ENCODE data around the gene ARHGEF2. TPM values are rescaled to one million over a fixed set of nuclear protein-coding genes. Genes with fewer than 3 reads are reported as not detected.
A peak's percentile ranks its signal among the peaks of the same experiment; 100 is the strongest.

The ARHGEF2 gene
- total and polyA plus RNA-seq, 2 donors (not counting 3 experiments of a cell fraction or from before 2014, with no cell fraction given), result 59.2 to 118 TPM

GRCh38 chr1:155960081-155960745 lies 18.1 kb downstream of the ARHGEF2 start:
- H3K9ac ChIP-seq (replicated peaks; ENCODE audit: extremely low read depth, insufficient read depth, low read length), result no peak overlapping the region
- no peaks in the 10 kb centered on the region for H3K27me3 ChIP-seq (ENCODE audit: control insufficient read depth in 2 of 2, insufficient read depth in 2 of 2, low read length in 2 of 2)
- H2AFZ ChIP-seq (ENCODE audit: low read depth, low read length), result no peak overlapping the region
- peaks cover 19% of the 10 kb centered on the region for H3K79me2 ChIP-seq (ENCODE audit: control insufficient read depth, insufficient read depth, low read length)
- ChIA-PET CTCF (interaction anchor here (1.3 to 4.6 kb wide), 5 partner anchors 11 to 30 kb away, joined by 3 to 138 read pairs (median 20); partner anchors contain the start of gene ARHGEF2), POLR2A (interaction anchor here (0.7 kb wide), 1 partner anchor 126 kb away, joined by 6 read pairs; no protein-coding TSS in a partner anchor)
- no TSS peak for BruUV-seq (replicated peaks)
- H3K9me3 ChIP-seq (replicated peaks; ENCODE audit: control insufficient read depth, insufficient read depth, low read length), result no peaks in the 10 kb centered on the region
- H3K4me3 ChIP-seq (replicated peaks in 1 of 3; ENCODE audit: insufficient read depth in 1 of 3, low read depth in 1 of 3, low read length in 3 of 3), result no peak overlapping the region
- peaks cover 16% of the 10 kb centered on the region for H3K4me1 ChIP-seq (ENCODE audit: control insufficient read depth, extremely low read depth, insufficient read depth, low read length)
- no peak for FAIRE-seq
- dilution Hi-C loops (cut with MboI; ENCODE audit: extremely low pct_ligation_motif_present, low sequenced_read_pairs) (no loop called here), intact Hi-C loops (cut with micrococcal nuclease) (loop anchor here (10.0 kb wide), 1 partner anchor 175 kb away; no protein-coding TSS in a partner anchor)
- H3K27ac ChIP-seq (ENCODE audit: insufficient read depth, low read depth, low read length), result peak overlapping the region; percentile 14
- no peaks in the 10 kb centered on the region for H4K20me1 ChIP-seq (replicated peaks; ENCODE audit: control insufficient read depth, extremely low read depth, insufficient read depth, low read length)
- H3K9me1 ChIP-seq (replicated peaks; ENCODE audit: control insufficient read depth, extremely low read depth, insufficient read depth, low read length), result no peaks in the 10 kb centered on the region
- H3K4me2 ChIP-seq (ENCODE audit: insufficient read depth, low read length), result no peak overlapping the region
- H3K36me3 ChIP-seq (ENCODE audit: control insufficient read depth in 2 of 2, extremely low read depth in 1 of 2, insufficient read depth in 2 of 2, low read length in 2 of 2), result peaks cover 33 to 52% of the 10 kb centered on the region in 2 experiments
- DNase-seq (ENCODE audit: low read depth, low spot score), result no peak
- no peak for TF ChIP-seq FOS (IDR thresholded peaks at IDR 0.05; ENCODE audit: borderline replicate concordance, insufficient read depth, low read length)
- TF ChIP-seq, protein P1, sequence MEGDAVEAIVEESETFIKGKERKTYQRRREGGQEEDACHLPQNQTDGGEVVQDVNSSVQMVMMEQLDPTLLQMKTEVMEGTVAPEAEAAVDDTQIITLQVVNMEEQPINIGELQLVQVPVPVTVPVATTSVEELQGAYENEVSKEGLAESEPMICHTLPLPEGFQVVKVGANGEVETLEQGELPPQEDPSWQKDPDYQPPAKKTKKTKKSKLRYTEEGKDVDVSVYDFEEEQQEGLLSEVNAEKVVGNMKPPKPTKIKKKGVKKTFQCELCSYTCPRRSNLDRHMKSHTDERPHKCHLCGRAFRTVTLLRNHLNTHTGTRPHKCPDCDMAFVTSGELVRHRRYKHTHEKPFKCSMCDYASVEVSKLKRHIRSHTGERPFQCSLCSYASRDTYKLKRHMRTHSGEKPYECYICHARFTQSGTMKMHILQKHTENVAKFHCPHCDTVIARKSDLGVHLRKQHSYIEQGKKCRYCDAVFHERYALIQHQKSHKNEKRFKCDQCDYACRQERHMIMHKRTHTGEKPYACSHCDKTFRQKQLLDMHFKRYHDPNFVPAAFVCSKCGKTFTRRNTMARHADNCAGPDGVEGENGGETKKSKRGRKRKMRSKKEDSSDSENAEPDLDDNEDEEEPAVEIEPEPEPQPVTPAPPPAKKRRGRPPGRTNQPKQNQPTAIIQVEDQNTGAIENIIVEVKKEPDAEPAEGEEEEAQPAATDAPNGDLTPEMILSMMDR (IDR thresholded peaks at IDR 0.05; ENCODE audit: extremely low read depth in 1 of 2, insufficient read depth in 1 of 2, low read depth in 1 of 2, low read length in 2 of 2), result no peak
- no peak for TF ChIP-seq POLR2A (IDR thresholded peaks at IDR 0.05; ENCODE audit: low read depth, low read length)
- TF ChIP-seq, protein P2, sequence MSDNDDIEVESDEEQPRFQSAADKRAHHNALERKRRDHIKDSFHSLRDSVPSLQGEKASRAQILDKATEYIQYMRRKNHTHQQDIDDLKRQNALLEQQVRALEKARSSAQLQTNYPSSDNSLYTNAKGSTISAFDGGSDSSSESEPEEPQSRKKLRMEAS (IDR thresholded peaks at IDR 0.05; ENCODE audit: insufficient read depth, insufficient read length), result no peak
- no peak for TF ChIP-seq GATA2 (IDR thresholded peaks at IDR 0.05; ENCODE audit: insufficient read depth, insufficient read length, low read depth, low read length)
- TF ChIP-seq JUN (IDR thresholded peaks at IDR 0.05; ENCODE audit: borderline replicate concordance, insufficient read depth, insufficient read length, low read depth), result no peak
- TF ChIP-seq EZH2 (IDR thresholded peaks at IDR 0.05; ENCODE audit: borderline replicate concordance, low read depth, low read length, severe bottlenecking), result no peak
- no peak for TF ChIP-seq MYC (IDR thresholded peaks at IDR 0.05; ENCODE audit: low read depth, low read length)
- no peak for TF ChIP-seq POLR2AphosphoS5 (IDR thresholded peaks at IDR 0.05; ENCODE audit: insufficient read depth, low read depth, low read length)

All from endothelial cell of umbilical vein (primary cell).